HG03103 (cell line): Measurements from ENCODE around the gene TGM2.

Experiments used
- ATAC-seq: cut with Tn5 transposase; IDR thresholded peaks from one replicate; pipeline ENCODE4 v1.9.1; 2021; ENCODE audit warnings: low read depth; ENCODE audit not compliant: unreplicated experiment

TGM2 gene

GRCh38 chr20:38162878-38163875 is 1.9 kb downstream of the TGM2 start:
- no peak for ATAC-seq

- ATAC-seq, result no peak
These were observed 2.9 kb downstream of the TGM2 start for GRCh38 chr20:38162149-38162548.

- no peak for ATAC-seq
These were observed 3.7 kb downstream of the TGM2 start for GRCh38 chr20:38161412-38161774.

- no peak for ATAC-seq
These were observed 4.9 kb downstream of the TGM2 start for GRCh38 chr20:38159957-38160756.

GRCh38 chr20:38159566-38159956 is 5.5 kb downstream of the TGM2 start:
- no peak for ATAC-seq

- ATAC-seq, result no peak
These were observed 6.2 kb downstream of the TGM2 start for GRCh38 chr20:38158701-38159351.

- ATAC-seq, result no peak
These were observed 7.2 kb downstream of the TGM2 start for GRCh38 chr20:38157635-38158495.

- ATAC-seq, result no peak
These were observed 8.0 kb downstream of the TGM2 start for GRCh38 chr20:38156888-38157634.

- no peak for ATAC-seq
These were observed 8.8 kb downstream of the TGM2 start for GRCh38 chr20:38156280-38156679.

- ATAC-seq, result no peak
These were observed 9.3 kb downstream of the TGM2 start for GRCh38 chr20:38155811-38156210.

- no peak for ATAC-seq
These were observed 11.7 kb downstream of the TGM2 start for GRCh38 chr20:38153401-38153800.

GRCh38 chr20:38152621-38153221 is 12.3 kb downstream of the TGM2 start:
- no peak for ATAC-seq

GRCh38 chr20:38152175-38152620 is 12.9 kb downstream of the TGM2 start:
- no peak for ATAC-seq

- ATAC-seq, result no peak
These were observed 13.6 kb downstream of the TGM2 start for GRCh38 chr20:38151455-38151854.

- ATAC-seq, result no peak
These were observed 14.5 kb downstream of the TGM2 start for GRCh38 chr20:38150335-38151170.

- no peak for ATAC-seq
These were observed 16.6 kb downstream of the TGM2 start for GRCh38 chr20:38148328-38149102.

GRCh38 chr20:38147751-38148150 is 17.3 kb downstream of the TGM2 start:
- ATAC-seq, result no peak
